MM.1S (cell line): ENCODE data around the gene SDK1.

Experiments
- CTCF ChIP-seq: fragments of 300-600 bp; sonication (generic); IDR thresholded peaks from 2 replicates; pipeline ENCODE4 v1.5.1; 2016; ENCODE audit warnings: antibody characterized with exemption, low read length, mixed read lengths
- EZH2 ChIP-seq: fragments of 300-600 bp; sonication (generic); optimal IDR thresholded peaks from 2 replicates; pipeline ENCODE3; 2017; ENCODE audit warnings: low read depth, mild to moderate bottlenecking, antibody characterized with exemption, low read length, mixed read lengths
- EZH2phosphoT487 ChIP-seq: fragments of 300-600 bp; sonication (generic); IDR thresholded peaks from 2 replicates; pipeline ENCODE4 v1.6.1; 2018; ENCODE audit warnings: antibody characterized with exemption, low read length

DNA sequence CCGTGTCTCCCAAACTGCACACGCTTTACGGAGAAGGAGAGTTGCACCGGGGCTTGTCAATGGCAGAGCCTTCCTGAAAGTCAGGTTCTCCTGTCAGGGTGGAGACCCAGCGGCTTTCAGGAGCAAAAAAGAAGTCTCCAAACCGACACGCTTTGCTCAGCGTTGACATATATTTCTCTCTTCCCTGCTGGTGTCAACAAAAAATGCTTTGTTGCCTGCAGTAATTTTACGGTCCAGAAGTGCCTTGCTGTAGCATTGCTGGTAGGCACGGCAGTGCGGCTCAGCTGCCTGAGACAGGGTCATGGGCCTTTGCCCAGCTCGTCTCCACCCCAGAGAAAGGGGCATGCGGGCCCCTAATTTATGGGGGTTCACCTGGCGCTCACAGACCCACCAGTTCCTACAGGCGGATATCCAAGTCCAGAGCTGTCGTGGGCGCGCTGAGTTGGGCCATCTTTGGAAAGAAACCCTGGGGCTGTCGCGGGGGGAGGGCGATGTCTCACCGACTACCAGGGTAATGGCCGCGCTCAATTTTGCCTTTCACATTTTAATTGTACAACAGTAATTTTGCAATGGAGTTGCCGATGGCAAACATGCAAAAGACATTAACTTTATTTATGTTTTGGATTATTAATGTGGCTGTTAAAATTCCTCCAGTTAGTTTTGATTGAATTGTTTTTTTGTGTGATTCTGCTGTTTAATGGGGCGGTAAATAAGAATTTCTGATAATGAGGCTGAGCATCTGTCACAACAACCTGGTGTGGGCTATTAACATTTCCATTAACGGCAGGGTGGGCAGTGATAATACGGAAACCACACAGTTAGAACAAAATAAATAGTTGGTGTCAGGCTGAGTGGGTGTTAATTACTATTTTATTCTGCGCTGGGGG, 902.8 kb downstream of the SDK1 start:
- TF ChIP-seq CTCF (no peak), EZH2 (no peak), EZH2phosphoT487 (no peak)
